NK-92 (cell line): ENCODE data around the gene FCHO2.

Experiments used
- DNase-seq: peaks from one replicate; lab custom pipeline; 2025; ENCODE audit not compliant: unreplicated experiment; lab: John Stamatoyannopoulos, UW

FCHO2 gene

DNA sequence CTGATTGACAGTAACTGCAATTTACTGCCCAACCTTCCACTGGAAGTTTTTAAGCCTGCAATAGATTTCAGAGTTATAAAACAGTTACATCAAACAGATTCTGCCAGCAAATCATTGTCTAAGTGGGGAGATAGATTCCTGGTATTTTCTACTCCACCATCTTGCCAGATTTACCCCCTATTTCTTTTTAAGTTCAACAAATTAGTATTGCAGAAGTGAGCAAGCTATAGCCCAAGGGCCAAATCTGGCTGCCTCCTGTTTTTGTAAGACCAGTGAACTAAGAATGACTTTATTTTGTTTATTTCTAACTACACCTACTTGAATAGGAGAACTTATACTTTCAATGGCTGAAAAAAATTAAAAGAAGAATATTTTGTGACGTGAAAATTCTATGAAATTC, 155.7 kb downstream of the FCHO2 start:
- no peak for DNase-seq

DNA sequence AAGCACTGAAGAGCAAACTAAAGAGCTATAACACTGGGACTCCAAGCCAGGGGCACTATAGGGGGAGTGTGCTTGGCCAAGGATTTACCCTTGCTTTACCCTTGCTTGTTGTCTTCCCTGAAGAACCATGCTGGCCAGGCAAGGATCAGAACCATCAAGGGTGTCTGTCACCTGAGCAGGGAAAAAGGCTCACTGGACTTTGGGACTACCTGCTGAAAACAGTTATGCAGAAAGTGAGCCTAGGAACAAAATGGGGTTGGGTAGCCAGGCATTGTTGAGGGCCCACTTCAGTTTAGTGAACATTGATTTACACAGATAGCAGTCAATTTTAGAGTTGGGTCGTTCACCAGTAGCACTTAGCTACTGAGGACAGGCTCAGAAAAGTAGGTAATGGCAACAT, 156.5 kb downstream of the FCHO2 start:
- no peak for DNase-seq

DNA sequence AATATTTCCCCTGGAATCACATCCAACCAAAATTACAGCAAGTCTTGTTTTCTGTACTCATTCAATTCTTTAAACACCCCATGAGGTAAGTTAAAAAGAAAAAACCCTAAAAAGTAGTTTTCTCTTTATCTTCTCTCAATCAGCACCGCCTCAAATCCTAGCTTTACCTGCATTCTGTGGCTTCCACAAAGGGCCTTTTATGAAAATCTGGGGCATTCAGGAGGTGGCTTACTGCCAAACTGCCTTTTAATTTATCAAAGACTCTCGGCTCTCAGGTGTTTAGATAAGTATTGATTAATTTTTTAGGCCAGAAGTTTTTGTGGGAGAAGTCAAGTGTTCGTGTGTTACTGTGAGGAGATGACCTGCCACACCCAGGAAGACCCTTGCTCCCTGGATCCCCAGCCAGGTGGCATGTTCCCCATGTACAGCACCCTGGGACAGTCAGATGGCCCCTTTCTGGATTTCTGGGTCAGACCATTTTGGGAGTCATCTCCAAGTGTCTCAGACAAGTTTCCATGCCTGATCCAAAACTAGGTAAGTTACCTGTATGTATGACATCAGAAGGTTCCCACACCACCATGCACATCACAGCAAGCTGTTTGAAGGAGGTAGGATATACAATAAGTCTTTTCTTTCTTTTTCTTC, 158.3 kb downstream of the FCHO2 start:
- DNase-seq: no peak

- DNase-seq: no peak
Measured at GRCh38 chr5:73115399-73116051, 159.7 kb downstream of the FCHO2 start.

GRCh38 chr5:73116506-73116905, 160.7 kb downstream of the FCHO2 start:
- no peak for DNase-seq

DNA sequence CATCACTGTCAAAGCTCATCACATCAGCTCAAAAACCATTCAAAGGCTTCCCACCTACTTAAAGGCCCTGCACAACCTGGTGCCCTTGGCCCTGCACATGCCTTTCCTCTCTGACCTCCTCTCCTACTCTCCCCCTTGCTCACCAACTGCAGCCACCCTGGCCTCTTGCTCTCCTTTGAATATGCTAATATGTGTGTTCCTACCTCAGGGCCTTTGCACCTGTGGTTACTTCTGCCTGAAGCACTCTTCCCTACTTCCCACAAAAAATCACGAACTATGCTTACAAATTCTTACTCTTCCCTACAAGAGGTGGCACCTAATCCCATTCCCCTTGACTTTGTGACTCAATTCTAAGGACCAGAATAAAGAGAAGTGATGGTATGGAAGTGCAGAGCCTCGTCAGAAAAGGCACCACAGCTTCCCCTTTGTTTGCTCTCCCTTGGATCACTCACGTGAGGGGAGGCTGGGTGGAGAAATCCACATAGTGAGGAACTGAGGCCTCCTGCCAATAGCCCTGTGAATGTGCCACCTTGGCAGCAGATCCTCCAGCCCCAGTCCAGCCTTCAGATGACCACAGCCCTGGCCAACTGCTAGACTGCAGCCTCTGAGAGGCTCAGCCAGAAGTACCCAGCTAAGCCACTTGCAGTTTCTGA, 161.4 kb downstream of the FCHO2 start:
- DNase-seq: no peak

- DNase-seq: no peak
Measured at GRCh38 chr5:73118391-73118973, 162.6 kb downstream of the FCHO2 start.

DNA sequence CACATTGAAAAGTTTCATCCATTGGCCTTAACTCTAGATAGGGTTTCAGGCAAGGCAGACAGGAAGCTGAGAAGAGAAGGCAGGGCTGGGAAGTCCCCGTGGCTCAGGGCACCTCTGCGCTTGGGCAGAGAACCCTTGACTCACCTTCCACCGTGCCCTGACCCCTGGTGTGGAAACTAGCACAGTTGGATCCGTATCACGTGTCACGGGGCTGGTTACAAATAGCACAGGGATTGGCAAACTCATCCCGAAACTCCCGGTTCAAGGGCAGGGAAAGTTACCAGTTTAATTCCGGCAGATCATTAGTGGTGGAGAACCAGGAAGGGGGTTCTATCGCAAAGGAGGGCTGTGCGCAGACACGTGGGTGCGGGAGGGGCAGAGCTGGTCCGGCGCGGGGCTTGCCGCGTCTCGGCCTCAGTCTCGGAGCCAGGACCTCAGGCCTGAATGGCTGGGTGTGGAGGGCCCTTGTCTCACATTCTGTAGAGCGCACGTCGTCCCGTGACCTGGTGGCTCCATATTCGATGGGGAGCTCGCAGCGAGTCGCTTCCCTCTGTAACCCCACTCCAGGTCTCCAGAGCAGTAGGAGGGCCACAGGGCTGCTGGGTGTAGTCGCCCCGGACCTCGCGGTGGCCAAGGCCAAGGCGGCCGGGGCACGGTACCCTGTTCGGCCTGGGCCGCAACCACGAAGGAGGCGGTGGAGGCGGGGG, 163.8 kb downstream of the FCHO2 start:
- DNase-seq: no peak

GRCh38 chr5:73120222-73121118, 164.6 kb downstream of the FCHO2 start, which contains the start of gene TMEM171:
TMEM171 (plus strand) TSS chr5:73120575; CDS start chr5:73123374, 2,799 bp downstream.
- DNase-seq: no peak

DNA sequence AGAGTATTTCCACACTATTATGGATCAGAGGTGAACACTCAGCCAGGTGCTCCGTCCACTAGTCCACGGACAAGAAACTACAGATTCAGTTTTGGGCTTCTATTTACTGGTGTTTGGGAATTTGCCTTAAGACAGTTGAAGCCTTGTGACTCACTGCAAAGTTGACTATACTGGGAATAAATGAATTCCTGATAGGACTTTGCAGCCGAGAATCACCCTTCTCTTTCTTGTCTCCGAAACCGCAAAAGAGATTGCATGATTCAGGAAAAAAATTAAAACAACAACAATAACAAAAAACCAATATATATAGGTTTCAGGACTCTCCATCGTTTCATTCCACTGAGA, 165.2 kb downstream of the FCHO2 start:
- no peak for DNase-seq

GRCh38 chr5:73122875-73123810, 167.3 kb downstream of the FCHO2 start:
- no peak for DNase-seq

DNA sequence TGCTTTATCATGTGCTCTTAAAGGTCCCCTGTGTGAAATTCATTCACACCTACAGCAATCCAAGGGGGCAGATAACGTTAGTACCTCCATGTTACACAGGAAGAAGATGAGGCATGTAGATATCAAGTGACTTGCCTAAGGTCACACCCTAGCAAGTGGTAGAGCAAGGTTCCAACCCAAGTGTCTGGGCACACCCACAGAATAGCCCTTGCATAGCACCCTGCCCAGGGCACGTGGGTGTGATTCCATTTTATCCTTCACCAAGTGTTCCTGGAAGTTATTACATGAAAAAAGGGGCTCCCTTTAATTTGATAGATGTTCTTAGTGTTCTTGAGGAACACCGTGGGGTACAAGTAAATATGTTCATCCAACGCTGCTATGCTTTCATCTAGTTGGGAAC, 169.4 kb downstream of the FCHO2 start:
- no peak for DNase-seq

DNA sequence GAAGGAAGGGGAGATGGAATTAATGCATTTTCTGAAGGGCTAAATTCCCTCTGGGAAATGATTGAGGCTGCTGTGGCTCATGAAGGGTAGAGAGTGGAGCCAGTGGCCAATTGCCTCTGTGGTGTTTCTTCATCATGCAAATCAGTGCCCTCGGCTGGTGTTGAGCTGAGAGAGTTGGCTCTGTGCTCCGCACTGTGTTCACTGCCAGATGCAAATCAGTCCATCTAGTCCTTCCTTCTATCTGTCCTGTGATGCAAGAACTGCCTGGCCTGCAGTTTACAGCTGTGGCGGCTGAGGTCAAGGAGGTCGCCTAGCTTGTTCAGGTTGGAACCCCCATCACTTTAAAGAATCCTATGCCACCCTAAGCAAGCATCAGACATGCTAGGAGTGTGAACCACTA, 170.5 kb downstream of the FCHO2 start:
- no peak for DNase-seq

DNA sequence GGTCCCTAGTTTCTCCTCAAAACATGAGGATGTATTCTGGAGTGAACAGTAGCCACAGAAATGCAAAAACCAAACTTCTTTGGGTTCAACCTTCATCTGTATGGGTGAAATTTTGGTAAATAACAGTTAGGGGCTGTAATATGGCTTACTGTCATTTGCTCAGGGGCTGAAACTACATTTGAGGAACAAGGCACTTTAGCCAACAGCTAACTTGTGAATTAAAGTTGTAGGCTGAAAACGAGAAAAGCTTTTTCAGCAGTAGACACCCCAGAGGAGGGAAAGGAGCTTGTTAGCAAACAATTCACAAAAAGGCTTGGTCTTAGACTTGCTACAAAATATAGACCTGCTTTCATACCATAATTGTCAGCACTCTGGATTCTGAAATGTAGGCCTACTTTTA, 171.1 kb downstream of the FCHO2 start:
- no peak for DNase-seq

DNA sequence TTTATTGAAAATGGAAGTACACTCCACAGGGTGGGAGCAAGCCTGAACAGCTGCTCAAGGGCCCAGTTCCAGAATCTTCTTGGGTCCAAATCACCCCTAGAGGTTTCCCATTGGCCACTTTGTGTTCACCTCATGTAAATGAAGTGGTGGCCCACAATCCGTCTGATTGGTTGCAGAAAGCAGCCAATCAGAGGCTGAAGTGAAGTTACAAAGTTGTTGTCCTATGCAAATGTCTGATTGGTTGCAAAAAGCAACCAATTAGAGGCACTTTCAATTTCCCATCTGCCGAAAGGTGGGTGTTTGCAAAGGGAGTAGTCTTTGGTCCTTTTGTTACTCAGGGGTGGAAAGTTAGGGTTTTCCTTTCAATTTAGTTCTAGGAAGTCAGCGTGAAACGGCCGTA, 173.3 kb downstream of the FCHO2 start:
- no peak for DNase-seq

- DNase-seq: no peak
Measured at GRCh38 chr5:73130811-73131210, 175.0 kb downstream of the FCHO2 start.

GRCh38 chr5:73131711-73132425, 176.0 kb downstream of the FCHO2 start:
- DNase-seq: no peak

- DNase-seq: no peak
Measured at GRCh38 chr5:73132759-73133158, 176.9 kb downstream of the FCHO2 start.

DNA sequence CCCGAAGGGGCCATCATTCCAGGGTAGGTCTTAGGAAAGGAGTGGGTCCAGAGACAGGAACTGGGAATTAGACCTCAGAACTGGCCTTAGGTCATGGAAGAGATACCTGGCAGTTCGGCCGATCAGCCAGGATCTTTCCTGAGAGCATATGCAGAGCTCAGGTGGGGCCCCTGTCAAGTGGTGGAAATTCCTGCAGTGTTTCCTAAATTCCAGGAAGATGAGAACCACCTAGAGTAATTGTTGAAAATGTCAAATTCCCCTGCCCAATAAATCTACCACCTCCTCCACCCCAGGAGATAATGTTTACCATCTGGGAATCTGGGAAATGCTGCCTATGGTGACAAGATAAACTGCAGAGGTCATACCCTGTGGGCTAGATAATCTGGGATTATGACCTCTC, 179.2 kb downstream of the FCHO2 start:
- no peak for DNase-seq
